GM12878 (cell line): ENCODE results near the gene SAMD7. TPM values are rescaled to one million over a fixed set of nuclear protein-coding genes. Genes with fewer than 3 reads are reported as not detected.
A peak's percentile ranks its signal among the peaks of the same experiment; 100 is the strongest.

Experiments
- ATAC-seq: fragments of 200-7000 bp; cut with Tn5 transposase; 3 replicates; pipeline ENCODE4 v1.9.1; 2020; ENCODE audit warnings: mild to moderate bottlenecking, moderate library complexity
- BruUV-seq: library from RNA; stranded (reverse); fragments of 400-500 nt; replicated peaks from 2 replicates; lab custom pipeline; 2021; lab: Mats Ljungman, UMichigan
- CTCF ChIA-PET: fragments of 300-600 bp; sonication (Branson Sonifier 250); formaldehyde crosslinking; extraction: SDS; loops from one replicate; lab custom pipeline; 2021; ENCODE audit warnings: inconsistent platforms; lab: Yijun Ruan, JAX
- POLR2A ChIA-PET: fragments of 350-600 bp; formaldehyde crosslinking; extraction: SDS; loops from one replicate; lab custom pipeline; 2021; ENCODE audit warnings: inconsistent platforms; lab: Charles Lee
- RAD21 ChIA-PET: fragments of 300-600 bp; sonication (Branson Sonifier 250); formaldehyde crosslinking; loops from one replicate; lab custom pipeline; 2023; ENCODE audit warnings: antibody characterized with exemption; ENCODE audit not compliant: unreplicated experiment; lab: Charles Lee
- SMC1A ChIA-PET: fragments of 300-600 bp; sonication (Branson Sonifier 250); formaldehyde crosslinking; loops from one replicate; lab custom pipeline; 2023; ENCODE audit not compliant: unreplicated experiment, uncharacterized antibody; lab: Charles Lee
- DNase-seq: peaks from one replicate; pipeline ENCODE4 v3.0.0-alpha.2; 2011; ENCODE audit warnings: low read depth, low spot score
- FAIRE-seq: peaks from 3 replicates; lab custom pipeline; 2011; peaks lifted over from hg19 to GRCh38; lab: Jason Lieb, UNC
- H2AFZ ChIP-seq: 2 replicates; pipeline ENCODE4 v1.6.0; 2011; ENCODE audit warnings: low read depth, low read length, control low read depth; ENCODE audit not compliant: control insufficient read depth
- H3K27ac ChIP-seq: 2 replicates; pipeline ENCODE4 v1.5.1; 2011; ENCODE audit warnings: control low read depth; ENCODE audit not compliant: control insufficient read depth, insufficient read depth
- H3K27me3 ChIP-seq, 2 experiments: replicated peaks in 1 of 2; 2 replicates each; pipeline versions ENCODE4 v1.6.0 to v1.6.1; 2011; ENCODE audit warnings: low read length in 1 of 2; ENCODE audit not compliant: control insufficient read depth in 2 of 2, insufficient read depth in 2 of 2
- H3K36me3 ChIP-seq, 2 experiments: 2 replicates each; pipeline ENCODE4 v1.5.1; 2011; ENCODE audit warnings: low read length in 1 of 2; ENCODE audit not compliant: control insufficient read depth in 2 of 2, insufficient read depth in 2 of 2
- H3K4me1 ChIP-seq: 2 replicates; pipeline ENCODE4 v1.6.1; 2011; ENCODE audit warnings: mild to moderate bottlenecking, low read length, moderate library complexity, mixed read lengths; ENCODE audit not compliant: control insufficient read depth, insufficient read depth
- H3K4me2 ChIP-seq: 2 replicates; pipeline ENCODE4 v1.6.0; 2011; ENCODE audit warnings: control low read depth; ENCODE audit not compliant: control insufficient read depth, insufficient read depth
- H3K4me3 ChIP-seq: fragments of 200-600 bp; sonication (generic); 2 replicates; pipeline ENCODE4 v1.5.1; 2016
- H3K79me2 ChIP-seq: 2 replicates; pipeline ENCODE4 v1.6.0; 2011; ENCODE audit warnings: low read length; ENCODE audit not compliant: control insufficient read depth, insufficient read depth
- H3K9ac ChIP-seq: 2 replicates; pipeline ENCODE4 v1.8.0; 2011; ENCODE audit warnings: low read length, control low read depth, mixed read lengths; ENCODE audit not compliant: control insufficient read depth, insufficient read depth
- H3K9me3 ChIP-seq: replicated peaks from 3 replicates; pipeline ENCODE4 v1.5.1; 2011; ENCODE audit warnings: mild to moderate bottlenecking, low read length; ENCODE audit not compliant: control insufficient read depth, insufficient read depth
- H4K20me1 ChIP-seq: 2 replicates; pipeline ENCODE4 v1.6.0; 2011; ENCODE audit not compliant: control insufficient read depth, insufficient read depth
- BHLHE40 ChIP-seq, 2 experiments: fragments of 450-650 bp in 1 of 2; IDR thresholded peaks; 2 replicates each; pipeline ENCODE4 v1.6.1; 2011 to 2017; ENCODE audit warnings: low read depth in 2 of 2, borderline replicate concordance in 1 of 2, improper control_type of control experiment in 1 of 2, low read length in 1 of 2, mild to moderate bottlenecking in 1 of 2
- RAD51 ChIP-seq: fragments of 450-650 bp; IDR thresholded peaks from 2 replicates; pipeline ENCODE4 v1.6.1; 2016; ENCODE audit warnings: moderate library complexity, mild to moderate bottlenecking, inconsistent platforms
- ZNF274 ChIP-seq: IDR thresholded peaks from one replicate; pipeline ENCODE4 v1.8.0; 2011; ENCODE audit not compliant: insufficient read length, insufficient read depth
- ZNF384 ChIP-seq: IDR thresholded peaks from 2 replicates; pipeline ENCODE4 v1.6.1; 2012; ENCODE audit warnings: low read depth, mild to moderate bottlenecking, low read length, improper control_type of control experiment, borderline replicate concordance
- WGBS: methylation state at CpG from one replicate; pipeline ENCODE4 v1.1.6; 2016; ENCODE audit warnings: low lambda C conversion rate; ENCODE audit not compliant: insufficient replicate concordance, insufficient coverage; ENCODE audit errors: missing lambda C conversion rate; 5-methylcytosine and 5-hydroxymethylcytosine counted together
- in situ Hi-C: fragments of 300-500 bp; cut with MboI; formaldehyde crosslinking; loops from 9 replicates; pipeline ENCODE4 v1.14.3; 2018; ENCODE audit warnings: mixed read lengths
- intact Hi-C: fragments of 100-400 bp; cut with micrococcal nuclease; formaldehyde crosslinking; loops from one replicate; pipeline ENCODE4 v1.14.2; 2022; ENCODE audit not compliant: unreplicated experiment
- polyA plus RNA-seq, 11 experiments: library from polyadenylated mRNA; depleted of rRNA in 4 of 11; unstranded in 6 of 11; stranded (reverse) in 5 of 11; fragments of >200 nt; fragmentation: Nextera tagmentation in 4 of 11; fragmentation: Illumina TruSeq in 1 of 11; extraction: Ambion mirVana in 4 of 11; extraction: Trizol in 1 of 11; gene quantifications; 1 replicate in 1 of 11; 2 replicates in 10 of 11; pipeline versions ENCODE4 v1.2.1 to v1.2.3, GENCODE V29; 2011 to 2016; ENCODE audit warnings: inconsistent platforms in 2 of 11, missing spikeins in 2 of 11, low read depth in 1 of 11
- total RNA-seq, 4 experiments: library from RNA; depleted of rRNA in 3 of 4; stranded (reverse); fragments of >200 nt in 3 of 4; fragmentation: Illumina TruSeq in 1 of 4; extraction: Trizol in 1 of 4; gene quantifications; 2 replicates each; pipeline versions ENCODE4 v1.2.1 to v1.2.3, GENCODE V29; 2013 to 2021
- TF ChIP-seq, protein P1 (sequence below): fragments of 450-650 bp; IDR thresholded peaks from 2 replicates; pipeline ENCODE4 v1.6.1; 2017; ENCODE audit warnings: mild to moderate bottlenecking, moderate library complexity

The SAMD7 gene
- total and polyA plus RNA-seq, 10 of the 15 experiments (the other 5 are each of a cell fraction or from before 2014, with no cell fraction given), result 0.03 to 0.11 (median 0.07) TPM; not detected in 3

DNA sequence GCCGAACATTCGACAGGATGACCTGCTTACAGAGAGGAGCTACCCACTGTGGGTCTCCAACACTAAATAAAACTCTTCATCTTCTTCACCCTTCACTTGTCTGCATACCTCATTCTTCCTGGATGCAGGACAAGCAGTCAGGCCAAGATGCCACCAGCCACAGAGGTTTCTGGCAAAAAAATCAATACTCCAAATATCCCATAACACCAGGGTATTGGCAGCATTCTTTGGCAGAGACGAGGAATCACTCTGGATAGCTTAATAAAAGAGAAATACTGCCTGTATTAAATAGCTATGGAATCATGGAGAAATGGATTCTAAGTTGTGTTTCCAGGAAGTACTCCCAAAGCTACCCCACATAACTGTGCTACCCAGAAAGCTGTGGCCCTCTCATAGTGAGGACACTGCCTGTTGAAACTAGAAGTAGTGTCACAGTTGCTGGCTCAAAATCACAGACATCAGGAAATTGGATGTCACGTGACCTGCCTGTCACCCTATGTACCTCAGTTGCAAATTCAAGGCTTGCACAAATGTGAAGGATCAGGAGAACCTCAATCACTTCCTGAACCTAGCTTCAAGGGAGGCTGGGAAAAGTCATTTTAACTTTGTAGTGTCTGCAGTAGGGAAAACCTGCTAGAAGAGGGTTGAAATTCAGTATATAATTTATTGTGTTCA lies 30.7 kb upstream of the SAMD7 start:
- 77% methylated on average over 4 of the region's 4 CpGs for WGBS
- in situ Hi-C loops, result no loop called here
- CTCF ChIA-PET, result interaction anchor here (0.7 to 1.2 kb wide), 2 partner anchors 11 to 151 kb away, joined by 3 read pairs; no protein-coding TSS in a partner anchor

DNA sequence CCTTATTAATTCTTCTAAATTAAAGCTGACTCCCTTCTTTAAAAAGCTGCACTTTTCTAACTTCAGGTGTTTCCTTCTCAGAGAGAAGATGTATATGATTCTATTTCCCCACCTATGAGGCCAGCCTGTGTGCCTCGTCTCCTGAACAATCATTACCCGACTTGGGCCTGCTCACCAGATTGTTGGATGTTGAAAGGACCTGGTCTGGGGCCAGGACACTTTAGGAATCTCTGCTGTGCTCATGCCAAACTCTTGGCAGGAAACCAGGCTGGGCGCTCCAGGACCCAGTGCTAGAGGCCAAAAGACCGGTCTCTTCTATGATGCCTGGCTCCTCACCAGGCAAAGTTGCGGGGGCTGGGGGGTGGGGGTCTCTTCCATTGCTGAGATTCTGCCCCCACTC lies 24.7 kb upstream of the SAMD7 start:
- TF ChIP-seq, protein P1, sequence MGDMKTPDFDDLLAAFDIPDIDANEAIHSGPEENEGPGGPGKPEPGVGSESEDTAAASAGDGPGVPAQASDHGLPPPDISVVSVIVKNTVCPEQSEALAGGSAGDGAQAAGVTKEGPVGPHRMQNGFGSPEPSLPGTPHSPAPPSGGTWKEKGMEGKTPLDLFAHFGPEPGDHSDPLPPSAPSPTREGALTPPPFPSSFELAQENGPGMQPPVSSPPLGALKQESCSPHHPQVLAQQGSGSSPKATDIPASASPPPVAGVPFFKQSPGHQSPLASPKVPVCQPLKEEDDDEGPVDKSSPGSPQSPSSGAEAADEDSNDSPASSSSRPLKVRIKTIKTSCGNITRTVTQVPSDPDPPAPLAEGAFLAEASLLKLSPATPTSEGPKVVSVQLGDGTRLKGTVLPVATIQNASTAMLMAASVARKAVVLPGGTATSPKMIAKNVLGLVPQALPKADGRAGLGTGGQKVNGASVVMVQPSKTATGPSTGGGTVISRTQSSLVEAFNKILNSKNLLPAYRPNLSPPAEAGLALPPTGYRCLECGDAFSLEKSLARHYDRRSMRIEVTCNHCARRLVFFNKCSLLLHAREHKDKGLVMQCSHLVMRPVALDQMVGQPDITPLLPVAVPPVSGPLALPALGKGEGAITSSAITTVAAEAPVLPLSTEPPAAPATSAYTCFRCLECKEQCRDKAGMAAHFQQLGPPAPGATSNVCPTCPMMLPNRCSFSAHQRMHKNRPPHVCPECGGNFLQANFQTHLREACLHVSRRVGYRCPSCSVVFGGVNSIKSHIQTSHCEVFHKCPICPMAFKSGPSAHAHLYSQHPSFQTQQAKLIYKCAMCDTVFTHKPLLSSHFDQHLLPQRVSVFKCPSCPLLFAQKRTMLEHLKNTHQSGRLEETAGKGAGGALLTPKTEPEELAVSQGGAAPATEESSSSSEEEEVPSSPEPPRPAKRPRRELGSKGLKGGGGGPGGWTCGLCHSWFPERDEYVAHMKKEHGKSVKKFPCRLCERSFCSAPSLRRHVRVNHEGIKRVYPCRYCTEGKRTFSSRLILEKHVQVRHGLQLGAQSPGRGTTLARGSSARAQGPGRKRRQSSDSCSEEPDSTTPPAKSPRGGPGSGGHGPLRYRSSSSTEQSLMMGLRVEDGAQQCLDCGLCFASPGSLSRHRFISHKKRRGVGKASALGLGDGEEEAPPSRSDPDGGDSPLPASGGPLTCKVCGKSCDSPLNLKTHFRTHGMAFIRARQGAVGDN, result no peak
- TF ChIP-seq ZNF384, result no peak
- DNase-seq, result no peak
- no peak for FAIRE-seq
- SMC1A ChIA-PET, result interaction anchor here (1.0 kb wide), 1 partner anchor 125 kb away, joined by 4 read pairs; no protein-coding TSS in a partner anchor
- Histone ChIP-seq H4K20me1 (no peaks in the 10 kb centered on the region), H3K4me1 (no peaks in the 10 kb centered on the region), H3K9ac (no peak overlapping the region), H3K79me2 (no peaks in the 10 kb centered on the region), H3K36me3 (no peaks in the 10 kb centered on the region), H3K27me3 (no peaks in the 10 kb centered on the region; a peak in 1 of 4 replicates), H2AFZ (no peak overlapping the region), H3K27ac (no peak overlapping the region), H3K4me3 (no peak overlapping the region), H3K9me3 (no peaks in the 10 kb centered on the region), H3K4me2 (no peak overlapping the region)
- RAD21 ChIA-PET, result no interaction called here
- no peak for ATAC-seq
- in situ Hi-C loops (no loop called here), intact Hi-C loops (no loop called here)
- no TSS peak for BruUV-seq
- WGBS, result 80% methylated on average over 5 of the region's 5 CpGs
- CTCF ChIA-PET, result no interaction called here
- POLR2A ChIA-PET, result no interaction called here

More for the DNA sequence above, 30.7 kb upstream of the SAMD7 start:
- TF ChIP-seq ZNF274 (no peak), BHLHE40 (IDR thresholded peaks at IDR 0.05; ENCODE audit: borderline replicate concordance in 1 of 2, low read depth in 2 of 2, low read length in 1 of 2) (0 out of 4 replicates have a peak, but pooled peaks of 1 of the 2 experiments have one; percentile 16), RAD51 (peak; percentile 71; the same call in 1 of the 2 replicates)
- intact Hi-C loops, result no loop called here
- ATAC-seq (no peak), DNase-seq (no peak), FAIRE-seq (no peak)
- BruUV-seq, result no TSS peak
- Histone ChIP-seq H3K9ac (no peak overlapping the region), H3K4me1 (peaks cover 4% of the 10 kb centered on the region), H3K9me3 (no peaks in the 10 kb centered on the region), H3K36me3 (no peaks in the 10 kb centered on the region), H3K27me3 (peaks cover 0 to 2% of the 10 kb centered on the region in 2 experiments; a peak in 1 of 4 replicates), H3K4me2 (no peak overlapping the region), H4K20me1 (no peaks in the 10 kb centered on the region), H3K79me2 (no peaks in the 10 kb centered on the region), H2AFZ (no peak overlapping the region; the same call in 1 of the 2 replicates), H3K27ac (no peak overlapping the region), H3K4me3 (no peak overlapping the region)
- SMC1A ChIA-PET, result interaction anchor here (0.6 to 1.6 kb wide), 5 partner anchors 13 to 899 kb away, joined by 3 to 4 read pairs (median 3); partner anchors contain the start of gene SEC62
- POLR2A ChIA-PET, result interaction anchor here (0.5 kb wide), 1 partner anchor 520 kb away, joined by 5 read pairs; no protein-coding TSS in a partner anchor
- RAD21 ChIA-PET, result no interaction called here
